DND-41 (cell line): ENCODE data around the gene VANGL1.

Experiments used
- ATAC-seq: fragments of 200-7000 bp; cut with Tn5 transposase; 3 replicates; pipeline ENCODE4 v1.9.1; 2021; ENCODE audit warnings: low read depth; ENCODE audit not compliant: insufficient read depth
- DNase-seq: peaks from one replicate; pipeline ENCODE4 v3.0.0-alpha.2; 2020
- H2AFZ ChIP-seq: 2 replicates; pipeline ENCODE4 v1.6.0; 2012; ENCODE audit warnings: low read depth, low read length
- H3K27ac ChIP-seq: 2 replicates; pipeline ENCODE4 v1.5.1; 2012; ENCODE audit warnings: low read length, inconsistent platforms
- H3K27me3 ChIP-seq: fragments of 200-600 bp; sonication (generic); 2 replicates; pipeline ENCODE4 v1.6.0; 2012; ENCODE audit warnings: low read length, mild to moderate bottlenecking, inconsistent platforms; ENCODE audit not compliant: insufficient read depth, poor library complexity
- H3K36me3 ChIP-seq: 2 replicates; pipeline ENCODE4 v1.5.1; 2012; ENCODE audit warnings: low read length, inconsistent platforms; ENCODE audit not compliant: insufficient read depth
- H3K4me1 ChIP-seq: 2 replicates; pipeline ENCODE4 v1.5.1; 2012; ENCODE audit warnings: mild to moderate bottlenecking, low read length; ENCODE audit not compliant: insufficient read depth
- H3K4me2 ChIP-seq: 2 replicates; pipeline ENCODE4 v1.6.0; 2012; ENCODE audit warnings: mild to moderate bottlenecking, moderate library complexity, low read length, inconsistent platforms; ENCODE audit not compliant: insufficient read depth
- H3K4me3 ChIP-seq, 2 experiments: fragments of 200-600 bp in 1 of 2; shearing (Covaris generic) in 1 of 2; 2 replicates each; pipeline ENCODE4 v1.5.1; 2012 to 2016; ENCODE audit warnings: inconsistent platforms in 2 of 2, low read length in 2 of 2, mild to moderate bottlenecking in 2 of 2, low read depth in 1 of 2, moderate library complexity in 1 of 2
- H3K79me2 ChIP-seq: 2 replicates; pipeline ENCODE4 v1.6.0; 2012; ENCODE audit warnings: low read length, inconsistent platforms; ENCODE audit not compliant: insufficient read depth
- H3K9ac ChIP-seq: 2 replicates; pipeline ENCODE4 v1.6.0; 2012; ENCODE audit warnings: low read depth, mild to moderate bottlenecking, inconsistent platforms, low read length, moderate library complexity
- H3K9me3 ChIP-seq: 2 replicates; pipeline ENCODE4 v1.5.1; 2012; ENCODE audit warnings: low read length, moderate library complexity, mild to moderate bottlenecking, inconsistent platforms; ENCODE audit not compliant: insufficient read depth, severe bottlenecking
- H4K20me1 ChIP-seq: 2 replicates; pipeline ENCODE4 v1.6.0; 2012; ENCODE audit warnings: low read length; ENCODE audit not compliant: insufficient read depth
- CTCF ChIP-seq: IDR thresholded peaks from 2 replicates; pipeline ENCODE4 v1.5.1; 2012; ENCODE audit warnings: borderline replicate concordance, low read length, moderate library complexity, mild to moderate bottlenecking; ENCODE audit not compliant: poor library complexity, severe bottlenecking; ENCODE audit errors: extremely low read depth
- EZH2 ChIP-seq: IDR thresholded peaks from 3 replicates; pipeline ENCODE4 v1.6.1; 2012; ENCODE audit warnings: borderline replicate concordance, low read depth, mild to moderate bottlenecking, moderate library complexity, low read length, inconsistent platforms; ENCODE audit not compliant: severe bottlenecking

The VANGL1 gene

DNA sequence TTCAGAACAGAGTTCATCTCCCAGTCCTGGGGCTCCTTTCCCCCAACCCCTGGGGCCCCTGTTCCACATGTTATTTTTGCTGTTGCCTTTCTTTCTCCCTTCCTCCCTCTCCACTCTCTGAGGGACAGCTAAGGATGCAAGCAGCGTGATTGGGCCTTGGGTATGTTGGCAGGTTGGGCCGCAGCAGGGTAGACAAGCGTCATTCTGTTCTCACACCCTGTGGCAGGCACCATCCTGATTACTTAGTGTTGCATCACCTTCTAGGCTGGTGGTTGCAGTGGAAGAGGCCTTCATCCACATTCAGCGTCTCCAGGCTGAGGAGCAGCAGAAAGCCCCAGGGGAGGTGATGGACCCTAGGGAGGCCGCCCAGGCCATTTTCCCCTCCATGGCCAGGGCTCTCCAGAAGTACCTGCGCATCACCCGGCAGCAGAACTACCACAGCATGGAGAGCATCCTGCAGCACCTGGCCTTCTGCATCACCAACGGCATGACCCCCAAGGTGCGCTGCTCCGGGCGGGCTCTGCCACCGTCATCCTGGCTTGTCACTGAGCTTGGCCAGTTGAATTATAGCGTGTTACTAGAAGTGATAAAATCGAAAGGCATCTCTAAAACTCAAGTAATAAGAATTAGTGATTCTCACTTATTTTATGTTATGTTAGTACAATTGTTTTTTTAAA, 43.4 kb downstream of the VANGL1 start:
- peak; percentile 42 for DNase-seq
- Histone ChIP-seq H3K79me2 (no peaks in the 10 kb centered on the region), H4K20me1 (no peaks in the 10 kb centered on the region), H3K4me3 (no peak overlapping the region), H3K9me3 (no peaks in the 10 kb centered on the region), H2AFZ (no peak overlapping the region), H3K27ac (peak overlapping the region; percentile 39; the same call in 1 of the 2 replicates), H3K4me2 (no peak overlapping the region), H3K4me1 (peaks cover 8% of the 10 kb centered on the region), H3K36me3 (peaks cover 53% of the 10 kb centered on the region), H3K27me3 (no peaks in the 10 kb centered on the region), H3K9ac (no peak overlapping the region; the same call in 1 of the 2 replicates)
- ATAC-seq: peak; percentile 76
- TF ChIP-seq EZH2 (no peak), CTCF (no peak)

- H3K9me3 ChIP-seq: no peaks in the 10 kb centered on the region
- H4K20me1 ChIP-seq: no peaks in the 10 kb centered on the region
- H3K27me3 ChIP-seq: no peaks in the 10 kb centered on the region
- H3K9ac ChIP-seq: no peak overlapping the region
- H2AFZ ChIP-seq: no peak overlapping the region
- TF ChIP-seq EZH2 (no peak), CTCF (no peak)
- no peak overlapping the region for H3K4me3 ChIP-seq
- no peaks in the 10 kb centered on the region for H3K79me2 ChIP-seq
- no peak overlapping the region for H3K4me2 ChIP-seq
- DNase-seq (no peak), ATAC-seq (no peak)
- peaks cover 8% of the 10 kb centered on the region for H3K4me1 ChIP-seq
- no peak overlapping the region for H3K27ac ChIP-seq
- H3K36me3 ChIP-seq: peaks cover 70% of the 10 kb centered on the region
These were observed 46.0 kb downstream of the VANGL1 start for GRCh38 chr1:115687744-115688143.

- Histone ChIP-seq H2AFZ (no peak overlapping the region), H3K27ac (no peak overlapping the region), H3K4me1 (no peaks in the 10 kb centered on the region), H3K9me3 (no peaks in the 10 kb centered on the region), H3K4me2 (no peak overlapping the region), H3K9ac (no peak overlapping the region), H3K36me3 (peaks cover 40% of the 10 kb centered on the region), H3K27me3 (no peaks in the 10 kb centered on the region), H4K20me1 (no peaks in the 10 kb centered on the region), H3K79me2 (no peaks in the 10 kb centered on the region), H3K4me3 (no peak overlapping the region)
- DNase-seq: no peak
- TF ChIP-seq EZH2: no peak
- ATAC-seq: no peak
These were observed 49.2 kb downstream of the VANGL1 start for GRCh38 chr1:115690972-115691371.

DNA sequence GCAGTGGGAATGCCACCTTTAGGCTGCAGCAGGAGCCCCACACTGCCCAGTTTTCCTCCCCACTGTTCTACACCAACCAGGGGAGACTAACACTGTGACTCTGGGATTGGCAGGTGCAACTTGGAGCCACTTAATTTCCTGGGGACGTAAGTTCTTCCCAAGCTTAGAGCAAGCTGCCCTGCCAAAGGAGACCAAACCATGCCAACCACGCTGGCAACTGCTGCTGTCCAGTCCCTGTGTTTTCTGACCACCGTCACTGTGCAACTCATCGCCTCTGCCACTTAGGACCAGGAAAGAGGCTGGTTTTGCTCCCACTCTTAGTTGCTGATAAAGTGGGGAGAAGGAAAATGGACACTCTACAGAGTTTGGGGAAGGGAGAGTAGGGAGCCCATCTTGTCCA, 50.5 kb downstream of the VANGL1 start:
- Histone ChIP-seq H3K4me1 (no peaks in the 10 kb centered on the region), H3K9ac (no peak overlapping the region), H3K27ac (no peak overlapping the region), H3K4me3 (no peak overlapping the region), H3K9me3 (no peaks in the 10 kb centered on the region), H2AFZ (no peak overlapping the region), H3K36me3 (peaks cover 31% of the 10 kb centered on the region), H3K4me2 (no peak overlapping the region), H3K27me3 (no peaks in the 10 kb centered on the region), H3K79me2 (no peaks in the 10 kb centered on the region), H4K20me1 (no peaks in the 10 kb centered on the region)
- no peak for DNase-seq
- ATAC-seq: no peak
- TF ChIP-seq CTCF (no peak), EZH2 (no peak)
